Rectal smooth muscle tissue (tissue), 1 donor: Measurements from ENCODE around the gene POU5F1.
A peak's percentile ranks its signal among the peaks of the same experiment; 100 is the strongest.

Experiments
- H3K27ac ChIP-seq: one replicate; pipeline ENCODE4 v1.7.0; 2013; ENCODE audit warnings: low read depth, low read length, inconsistent platforms
- H3K27me3 ChIP-seq: one replicate; pipeline ENCODE4 v1.7.0; 2013; ENCODE audit warnings: low read length; ENCODE audit not compliant: control insufficient read depth, insufficient read depth
- H3K36me3 ChIP-seq: one replicate; pipeline ENCODE4 v1.7.0; 2013; ENCODE audit warnings: low read length; ENCODE audit not compliant: control insufficient read depth, insufficient read depth
- H3K4me1 ChIP-seq: one replicate; pipeline ENCODE4 v1.7.0; 2013; ENCODE audit warnings: low read length; ENCODE audit not compliant: control insufficient read depth, insufficient read depth
- H3K4me3 ChIP-seq: one replicate; pipeline ENCODE4 v1.7.0; 2013; ENCODE audit warnings: low read length
- H3K9ac ChIP-seq: one replicate; pipeline ENCODE4 v1.7.0; 2013; ENCODE audit warnings: low read length

Gene POU5F1

GRCh38 chr6:31158863-31159855 is 11.3 kb downstream of the POU5F1 start:
- H3K4me1 ChIP-seq = peaks cover 5% of the 10 kb centered on the region
- peak overlapping the region; percentile 61 for H3K9ac ChIP-seq

DNA sequence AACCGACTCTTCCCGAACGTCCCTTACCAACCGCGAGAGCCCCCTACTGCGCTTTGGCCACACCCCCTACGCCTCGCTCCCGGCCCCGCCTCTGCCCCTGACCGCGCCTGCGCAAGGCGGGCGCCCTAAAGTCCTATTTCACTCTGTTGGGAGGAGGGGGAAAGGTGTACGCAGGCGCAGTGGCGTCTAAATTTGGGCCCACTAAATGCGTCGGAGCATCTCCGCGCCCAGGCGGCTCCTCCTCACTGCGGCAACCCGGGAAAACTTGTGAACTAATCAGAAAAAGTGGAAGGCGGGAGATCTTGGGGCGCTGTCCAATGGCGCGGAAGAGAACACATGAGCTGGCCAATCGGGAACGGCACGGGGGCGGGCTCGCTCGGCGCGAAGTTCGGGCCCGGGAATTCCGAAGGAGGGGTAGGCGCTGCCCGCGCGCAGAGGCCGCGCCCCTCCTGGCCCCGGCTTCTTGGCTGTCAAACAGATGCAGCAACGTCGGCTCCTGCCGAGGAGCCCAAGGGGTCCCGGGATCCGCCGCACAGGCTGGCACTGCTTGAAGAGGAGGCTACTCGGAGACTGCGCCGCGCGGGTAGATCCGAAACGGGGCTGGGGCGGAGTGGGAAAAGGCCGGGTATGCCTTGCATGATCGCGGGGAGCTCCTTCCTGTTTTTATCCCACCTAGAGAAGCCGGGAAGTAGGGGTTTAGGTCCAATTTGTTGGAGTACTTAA is 12.2 kb downstream of the POU5F1 start, which contains the start of gene TCF19:
TSS of gene TCF19 (plus strand) at position 450 of the 723 bp plus-strand sequence. CDS start 881 bp downstream, outside the sequence.
- Histone ChIP-seq H3K27me3 (no peaks in the 10 kb centered on the region), H3K27ac (peak within 1 kb of the TSS; percentile 65), H3K4me3 (peak within 1 kb of the TSS; percentile 85), H3K4me1 (peaks cover 5% of the 10 kb centered on the region), H3K36me3 (no peaks in the 10 kb centered on the region), H3K9ac (peak within 1 kb of the TSS; percentile 93)

More at GRCh38 chr6:31158863-31159855, 11.3 kb downstream of the POU5F1 start:
- Histone ChIP-seq H3K4me3 (peak overlapping the region; percentile 74), H3K27me3 (no peaks in the 10 kb centered on the region), H3K36me3 (no peaks in the 10 kb centered on the region), H3K27ac (peak overlapping the region; percentile 56)

DNA sequence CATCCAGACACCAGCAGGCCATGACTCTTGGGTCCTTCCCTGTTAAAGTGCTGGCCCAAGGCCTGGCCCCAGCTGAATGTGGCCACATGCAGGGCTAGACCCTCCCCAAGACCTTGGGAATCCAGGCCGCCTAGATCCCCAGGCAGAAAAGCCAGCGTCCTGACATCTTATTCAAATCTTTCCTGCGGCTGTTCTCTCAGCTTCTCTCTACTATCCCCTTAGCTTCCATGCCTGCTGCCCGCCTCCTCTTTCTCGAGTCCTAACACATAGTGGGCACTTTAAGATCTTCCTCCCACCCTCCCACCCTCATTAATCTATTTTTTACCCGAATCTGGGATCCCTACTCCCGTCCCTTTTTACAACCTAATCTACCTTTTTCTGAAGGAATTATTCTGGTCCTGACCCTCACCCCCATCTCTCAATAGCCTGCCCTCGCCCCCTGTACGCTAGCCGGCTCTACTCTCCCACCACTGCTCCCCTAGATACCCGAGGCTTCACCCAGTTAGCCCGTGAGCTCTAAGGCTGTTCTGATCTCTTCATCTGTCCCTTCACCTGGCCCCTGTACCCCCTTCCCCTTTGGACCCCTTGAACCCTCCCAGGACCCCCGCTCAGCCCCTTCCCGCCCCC is 12.9 kb downstream of the POU5F1 start, which contains the start of gene CCHCR1:
TSS of gene CCHCR1 (minus strand) at position 290 of the 627 bp plus-strand sequence. CDS start at position 88, 202 bp downstream.
- peak within 1 kb of the TSS; percentile 65 for H3K27ac ChIP-seq

DNA sequence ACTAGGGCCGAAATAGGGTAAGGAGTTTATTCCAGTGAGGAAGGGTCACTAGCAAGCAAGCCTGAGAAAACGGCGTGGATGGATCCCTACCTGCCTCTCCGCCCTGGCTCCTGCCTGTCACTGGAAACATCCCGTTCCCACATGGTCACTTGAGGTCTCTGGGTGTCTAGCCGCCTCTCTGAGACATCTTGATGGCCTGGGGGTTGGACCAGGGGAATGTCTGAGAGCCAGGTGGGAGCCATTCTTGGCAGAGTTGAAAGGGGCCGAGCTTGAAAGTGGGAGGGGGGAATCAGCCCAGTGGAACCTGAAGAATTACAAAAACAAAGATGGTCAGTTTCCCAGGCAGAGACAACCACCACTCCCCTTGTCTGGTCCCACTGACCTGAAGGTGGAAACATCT is 13.8 kb downstream of the POU5F1 start:
- H3K27ac ChIP-seq = no peak overlapping the region
- peaks cover 3% of the 10 kb centered on the region for H3K36me3 ChIP-seq
- H3K9ac ChIP-seq = no peak overlapping the region
- H3K27me3 ChIP-seq = no peaks in the 10 kb centered on the region
- H3K4me1 ChIP-seq = peaks cover 5% of the 10 kb centered on the region
- H3K4me3 ChIP-seq = no peak overlapping the region

More for the DNA sequence above, 12.9 kb downstream of the POU5F1 start, which contains the start of gene CCHCR1:
- Histone ChIP-seq H3K4me3 (peak within 1 kb of the TSS; percentile 85), H3K4me1 (peaks cover 5% of the 10 kb centered on the region), H3K36me3 (peaks cover 1% of the 10 kb centered on the region), H3K27me3 (no peaks in the 10 kb centered on the region), H3K9ac (peak within 1 kb of the TSS; percentile 93)

- H3K36me3 ChIP-seq = peaks cover 14% of the 10 kb centered on the region
Measured at GRCh38 chr6:31154436-31154835, 16.0 kb downstream of the POU5F1 start.

DNA sequence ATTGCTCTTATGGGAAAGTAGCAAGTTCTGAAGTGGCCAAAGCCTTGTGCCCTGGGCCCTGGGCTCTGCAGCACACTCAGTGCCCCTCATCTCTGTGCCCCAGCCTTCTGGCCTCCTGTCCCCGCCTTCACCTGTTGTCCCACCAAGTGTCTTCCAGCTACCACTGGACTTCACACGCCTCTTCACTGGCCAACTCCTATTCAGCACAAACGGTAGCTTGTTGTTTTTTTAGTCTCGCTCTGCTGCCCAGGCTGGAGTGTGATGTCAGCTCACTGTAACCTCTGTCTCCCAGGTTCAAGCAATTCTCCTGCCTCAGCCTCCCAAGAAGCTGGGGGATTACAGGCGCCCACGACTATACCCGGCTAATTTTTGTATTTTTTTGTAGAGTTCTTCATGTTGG is 17.7 kb downstream of the POU5F1 start:
- Histone ChIP-seq H3K9ac (no peak overlapping the region), H3K27ac (no peak overlapping the region), H3K4me3 (no peak overlapping the region), H3K36me3 (peaks cover 16% of the 10 kb centered on the region), H3K4me1 (peaks cover 5% of the 10 kb centered on the region), H3K27me3 (no peaks in the 10 kb centered on the region)

More at GRCh38 chr6:31154436-31154835, 16.0 kb downstream of the POU5F1 start:
- Histone ChIP-seq H3K4me1 (peaks cover 5% of the 10 kb centered on the region), H3K4me3 (no peak overlapping the region), H3K27ac (no peak overlapping the region), H3K27me3 (no peaks in the 10 kb centered on the region), H3K9ac (no peak overlapping the region)

DNA sequence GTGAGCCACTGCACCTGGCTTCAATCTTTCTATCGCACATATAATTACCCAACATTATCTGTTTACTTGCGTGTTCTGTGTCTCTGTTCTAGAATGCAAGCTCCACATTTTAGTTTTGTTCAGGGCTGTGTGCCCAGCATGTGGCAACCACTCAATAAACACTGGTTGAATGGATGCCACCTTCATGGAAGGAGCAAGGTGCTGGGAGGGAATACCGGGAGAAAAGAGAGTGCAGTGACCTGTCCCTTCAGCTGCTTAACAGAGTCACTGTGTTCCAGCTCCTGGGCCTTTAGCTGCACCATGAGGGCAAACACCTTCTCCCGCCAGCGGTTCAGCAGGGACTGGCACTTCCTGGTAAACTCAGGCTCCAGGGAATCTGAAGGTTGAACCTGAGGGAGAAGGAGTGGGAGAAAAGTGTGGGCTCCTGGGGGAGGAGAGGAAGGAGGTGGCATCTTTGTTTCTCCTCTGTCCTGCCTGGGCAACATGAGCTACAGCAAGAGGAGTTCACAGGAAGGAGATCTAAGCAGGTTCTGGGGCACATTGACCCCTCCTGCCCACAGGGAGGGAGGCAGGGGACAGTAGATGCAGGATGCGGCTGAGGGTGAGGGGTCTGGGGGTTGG is 20.5 kb downstream of the POU5F1 start:
- Histone ChIP-seq H3K27ac (no peak overlapping the region), H3K9ac (no peak overlapping the region), H3K27me3 (no peaks in the 10 kb centered on the region), H3K36me3 (peaks cover 16% of the 10 kb centered on the region), H3K4me1 (no peaks in the 10 kb centered on the region), H3K4me3 (no peak overlapping the region)

- no peak overlapping the region for H3K4me3 ChIP-seq
- no peaks in the 10 kb centered on the region for H3K27me3 ChIP-seq
- peaks cover 12% of the 10 kb centered on the region for H3K36me3 ChIP-seq
- no peak overlapping the region for H3K27ac ChIP-seq
- H3K9ac ChIP-seq = no peak overlapping the region
- peaks cover 8% of the 10 kb centered on the region for H3K4me1 ChIP-seq
Measured at GRCh38 chr6:31145386-31145785, 25.1 kb downstream of the POU5F1 start.

GRCh38 chr6:31144970-31145340 is 25.5 kb downstream of the POU5F1 start:
- Histone ChIP-seq H3K4me3 (no peak overlapping the region), H3K27me3 (no peaks in the 10 kb centered on the region), H3K27ac (no peak overlapping the region), H3K4me1 (peaks cover 8% of the 10 kb centered on the region), H3K9ac (no peak overlapping the region), H3K36me3 (peaks cover 9% of the 10 kb centered on the region)

- peaks cover 8% of the 10 kb centered on the region for H3K4me1 ChIP-seq
- no peak overlapping the region for H3K4me3 ChIP-seq
- H3K36me3 ChIP-seq = peaks cover 5% of the 10 kb centered on the region
- no peak overlapping the region for H3K27ac ChIP-seq
- no peak overlapping the region for H3K9ac ChIP-seq
- H3K27me3 ChIP-seq = no peaks in the 10 kb centered on the region
Measured at GRCh38 chr6:31144296-31144969, 26.0 kb downstream of the POU5F1 start.

DNA sequence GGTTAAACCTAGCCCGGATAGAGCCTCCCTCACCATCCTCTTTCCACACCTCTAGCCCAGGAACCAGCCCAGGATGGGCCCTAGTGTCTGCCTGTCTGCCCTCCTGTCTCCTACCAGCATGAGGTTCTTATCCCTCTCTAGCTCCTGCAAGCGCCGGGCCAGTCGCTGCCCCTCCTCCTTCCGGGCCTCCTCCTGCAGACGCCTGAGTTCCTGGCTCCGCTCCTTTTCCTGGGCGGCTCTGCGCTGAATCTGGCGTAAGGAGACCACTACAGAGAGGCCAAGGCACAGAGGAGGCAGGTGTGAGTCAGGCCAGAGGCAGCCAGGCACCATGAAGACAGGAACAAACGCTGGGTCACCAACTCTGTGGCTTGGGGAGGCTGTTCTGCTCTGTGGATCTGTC is 27.3 kb downstream of the POU5F1 start:
- Histone ChIP-seq H3K27me3 (no peaks in the 10 kb centered on the region), H3K9ac (no peak overlapping the region), H3K4me1 (peaks cover 8% of the 10 kb centered on the region), H3K27ac (peak overlapping the region; percentile 33), H3K36me3 (peaks cover 3% of the 10 kb centered on the region), H3K4me3 (no peak overlapping the region)
